Smooth muscle cell (in vitro differentiated cells): ENCODE data around the gene NME9. TPM values are rescaled to one million over a fixed set of nuclear protein-coding genes. Genes with fewer than 3 reads are reported as not detected.

Source experiments
- DNase-seq: peaks from one replicate; lab custom pipeline; 2025; ENCODE audit not compliant: unreplicated experiment; lab: John Stamatoyannopoulos, UW
- H2AFZ ChIP-seq: fragments of 200-600 bp; sonication (generic); 2 replicates; pipeline ENCODE4 v1.6.0; 2016; ENCODE audit warnings: antibody characterized with exemption, low read depth, mild to moderate bottlenecking
- H3F3A ChIP-seq: fragments of 200-600 bp; sonication (generic); 2 replicates; pipeline ENCODE4 v1.6.0; 2017; ENCODE audit warnings: antibody characterized with exemption, low read depth
- H3K27ac ChIP-seq: fragments of 200-600 bp; sonication (generic); 2 replicates; pipeline ENCODE4 v1.5.1; 2016; ENCODE audit warnings: low read depth, mild to moderate bottlenecking
- H3K27me3 ChIP-seq: fragments of 200-600 bp; sonication (generic); 2 replicates; pipeline ENCODE4 v1.6.1; 2016; ENCODE audit warnings: low read depth, mild to moderate bottlenecking
- H3K36me3 ChIP-seq: fragments of 200-600 bp; sonication (generic); 2 replicates; pipeline ENCODE4 v1.5.1; 2016; ENCODE audit warnings: low read depth
- H3K4me1 ChIP-seq: fragments of 200-600 bp; sonication (generic); 2 replicates; pipeline ENCODE4 v1.5.1; 2016; ENCODE audit warnings: low read depth
- H3K4me2 ChIP-seq: fragments of 200-600 bp; sonication (generic); 2 replicates; pipeline ENCODE4 v1.6.0; 2016; ENCODE audit warnings: mild to moderate bottlenecking
- H3K4me3 ChIP-seq: fragments of 200-600 bp; sonication (generic); 2 replicates; pipeline ENCODE4 v1.5.1; 2016; ENCODE audit warnings: mild to moderate bottlenecking
- H3K79me2 ChIP-seq: fragments of 200-600 bp; sonication (generic); 2 replicates; pipeline ENCODE4 v1.6.0; 2016; ENCODE audit warnings: low read depth, mild to moderate bottlenecking
- H3K9ac ChIP-seq: fragments of 200-600 bp; sonication (generic); 2 replicates; pipeline ENCODE4 v1.6.0; 2016; ENCODE audit warnings: low read depth
- H3K9me3 ChIP-seq: fragments of 200-600 bp; sonication (generic); replicated peaks from 2 replicates; pipeline ENCODE4 v1.5.1; 2016; ENCODE audit warnings: low read depth
- H4K20me1 ChIP-seq: fragments of 200-600 bp; sonication (generic); 2 replicates; pipeline ENCODE4 v1.6.0; 2016; ENCODE audit warnings: low read depth
- WGBS: methylation state at CpG from one replicate; pipeline ENCODE4 v1.1.7; 2016; ENCODE audit warnings: low lambda C conversion rate; 5-methylcytosine and 5-hydroxymethylcytosine counted together
- polyA plus RNA-seq: library from polyadenylated mRNA; unstranded; fragments of >200 nt; fragmentation: Nextera tagmentation; extraction: Ambion mirVana; gene quantifications from 2 replicates; pipeline ENCODE4 v1.2.1, GENCODE V29; 2016
- total RNA-seq: library from RNA; depleted of rRNA; stranded (reverse); fragments of >200 nt; gene quantifications from 2 replicates; pipeline ENCODE4 v1.2.3, GENCODE V29; 2014
- TF ChIP-seq, protein P1 (sequence below): fragments of 200-600 bp; sonication (generic); IDR thresholded peaks from 2 replicates; pipeline ENCODE4 v1.5.1; 2017; ENCODE audit warnings: borderline replicate concordance, mild to moderate bottlenecking, antibody characterized with exemption; ENCODE audit not compliant: insufficient read depth, poor library complexity, severe bottlenecking

NME9 gene
- total and polyA plus RNA-seq, 2 experiments from 2014 or later: not detected

- 57% methylated on average over 5 of the region's 5 CpGs for WGBS
- Histone ChIP-seq H3K27me3 (no peaks in the 10 kb centered on the region), H3K9ac (no peak overlapping the region), H4K20me1 (peaks cover 61% of the 10 kb centered on the region), H3K27ac (no peak overlapping the region), H3K4me1 (no peaks in the 10 kb centered on the region), H3K4me2 (no peak overlapping the region), H3F3A (no peaks in the 10 kb centered on the region), H3K4me3 (no peak overlapping the region), H3K36me3 (no peaks in the 10 kb centered on the region), H3K79me2 (no peaks in the 10 kb centered on the region), H3K9me3 (no peaks in the 10 kb centered on the region), H2AFZ (no peak overlapping the region)
- DNase-seq: no peak
- TF ChIP-seq, protein P1, sequence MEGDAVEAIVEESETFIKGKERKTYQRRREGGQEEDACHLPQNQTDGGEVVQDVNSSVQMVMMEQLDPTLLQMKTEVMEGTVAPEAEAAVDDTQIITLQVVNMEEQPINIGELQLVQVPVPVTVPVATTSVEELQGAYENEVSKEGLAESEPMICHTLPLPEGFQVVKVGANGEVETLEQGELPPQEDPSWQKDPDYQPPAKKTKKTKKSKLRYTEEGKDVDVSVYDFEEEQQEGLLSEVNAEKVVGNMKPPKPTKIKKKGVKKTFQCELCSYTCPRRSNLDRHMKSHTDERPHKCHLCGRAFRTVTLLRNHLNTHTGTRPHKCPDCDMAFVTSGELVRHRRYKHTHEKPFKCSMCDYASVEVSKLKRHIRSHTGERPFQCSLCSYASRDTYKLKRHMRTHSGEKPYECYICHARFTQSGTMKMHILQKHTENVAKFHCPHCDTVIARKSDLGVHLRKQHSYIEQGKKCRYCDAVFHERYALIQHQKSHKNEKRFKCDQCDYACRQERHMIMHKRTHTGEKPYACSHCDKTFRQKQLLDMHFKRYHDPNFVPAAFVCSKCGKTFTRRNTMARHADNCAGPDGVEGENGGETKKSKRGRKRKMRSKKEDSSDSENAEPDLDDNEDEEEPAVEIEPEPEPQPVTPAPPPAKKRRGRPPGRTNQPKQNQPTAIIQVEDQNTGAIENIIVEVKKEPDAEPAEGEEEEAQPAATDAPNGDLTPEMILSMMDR: no peak
These were observed 38.3 kb upstream of the NME9 start for GRCh38 chr3:138367911-138368310.

DNA sequence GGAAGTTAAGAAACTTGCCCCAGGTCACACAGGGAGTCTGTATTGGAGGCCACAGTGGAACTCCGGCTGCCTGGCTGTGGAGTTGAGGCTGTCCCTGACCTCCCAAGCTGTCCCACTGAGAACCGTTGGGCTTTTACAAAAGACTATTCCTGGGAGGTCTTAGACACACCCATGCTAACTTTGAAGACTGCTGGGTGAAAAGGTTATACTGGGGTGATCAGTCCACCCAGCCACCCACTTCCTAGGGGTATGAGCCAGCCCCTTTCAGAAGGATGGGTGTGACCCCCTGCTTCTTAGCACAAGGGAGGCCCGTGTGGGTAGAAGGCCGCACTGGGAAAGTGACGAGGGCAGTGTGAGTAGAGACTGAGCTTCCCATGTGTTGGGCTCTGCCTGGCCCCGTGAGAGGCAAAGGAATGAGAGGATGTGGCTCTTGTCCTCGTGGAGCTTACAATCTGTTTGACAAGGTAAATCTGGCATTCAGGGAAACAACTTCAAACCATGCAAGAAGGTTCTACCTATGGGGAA is 37.7 kb upstream of the NME9 start:
- Histone ChIP-seq H3F3A (no peaks in the 10 kb centered on the region), H3K36me3 (no peaks in the 10 kb centered on the region), H3K27ac (no peak overlapping the region), H3K79me2 (peaks cover under 1% of the 10 kb centered on the region), H3K9ac (no peak overlapping the region), H3K4me2 (no peak overlapping the region), H3K27me3 (no peaks in the 10 kb centered on the region), H2AFZ (no peak overlapping the region), H4K20me1 (peaks cover 66% of the 10 kb centered on the region), H3K9me3 (no peaks in the 10 kb centered on the region), H3K4me1 (no peaks in the 10 kb centered on the region), H3K4me3 (no peak overlapping the region)
- DNase-seq: no peak
- TF ChIP-seq, protein P1: no peak
- 85% methylated on average over 7 of the region's 7 CpGs for WGBS

GRCh38 chr3:138366006-138366759 is 36.5 kb upstream of the NME9 start:
- Histone ChIP-seq H3K9ac (no peak overlapping the region), H3K4me1 (no peaks in the 10 kb centered on the region), H3F3A (no peaks in the 10 kb centered on the region), H4K20me1 (peaks cover 78% of the 10 kb centered on the region), H3K79me2 (peaks cover 3% of the 10 kb centered on the region), H3K4me2 (no peak overlapping the region), H3K36me3 (no peaks in the 10 kb centered on the region), H3K4me3 (no peak overlapping the region), H3K27me3 (no peaks in the 10 kb centered on the region), H2AFZ (no peak overlapping the region), H3K27ac (no peak overlapping the region), H3K9me3 (no peaks in the 10 kb centered on the region)
- DNase-seq: no peak
- TF ChIP-seq, protein P1: no peak
- WGBS: 91% methylated on average over 8 of the region's 8 CpGs

DNA sequence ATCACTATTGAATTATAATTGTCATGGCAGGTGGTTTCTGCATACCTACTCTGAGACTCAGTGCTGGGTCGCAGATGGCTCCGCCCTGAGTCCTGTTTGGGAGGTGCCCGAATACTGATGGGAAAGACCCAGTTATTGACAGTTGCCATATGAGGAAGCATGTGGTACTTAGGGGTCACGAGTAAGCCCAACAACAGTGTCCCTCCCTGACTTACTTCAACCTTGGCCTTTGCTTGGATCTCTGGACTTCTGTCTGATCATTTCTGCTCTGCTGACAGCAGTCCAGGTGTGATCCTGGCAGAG is 35.6 kb upstream of the NME9 start:
- 98% methylated on average over 4 of the region's 4 CpGs for WGBS
- TF ChIP-seq, protein P1: no peak
- Histone ChIP-seq H3K4me3 (no peak overlapping the region), H3K9ac (no peak overlapping the region), H3K4me2 (no peak overlapping the region), H3K27me3 (no peaks in the 10 kb centered on the region), H3K79me2 (peaks cover 3% of the 10 kb centered on the region), H3F3A (no peaks in the 10 kb centered on the region), H3K36me3 (no peaks in the 10 kb centered on the region), H4K20me1 (peaks cover 88% of the 10 kb centered on the region), H2AFZ (no peak overlapping the region), H3K4me1 (no peaks in the 10 kb centered on the region), H3K27ac (no peak overlapping the region), H3K9me3 (no peaks in the 10 kb centered on the region)
- DNase-seq: no peak
